MCF 10A (cell line): ENCODE measurements around the gene GPC6. TPM values are rescaled to one million over a fixed set of nuclear protein-coding genes. Genes with fewer than 3 reads are reported as not detected.

ENCODE experiments used
- BruUV-seq: library from RNA; stranded (reverse); fragments of 400-500 nt; replicated peaks from 2 replicates; lab custom pipeline; 2021; lab: Mats Ljungman, UMichigan
- CTCF ChIA-PET: fragments of 300-600 bp; sonication (Branson Sonifier 250); formaldehyde crosslinking; extraction: SDS; loops from one replicate; lab custom pipeline; 2021; ENCODE audit warnings: antibody characterized with exemption, inconsistent platforms; lab: Yijun Ruan, JAX
- POLR2A ChIA-PET: fragments of 300-600, 350-650 bp; sonication (Branson Sonifier 250); formaldehyde crosslinking; extraction: SDS; loops from one replicate; lab custom pipeline; 2020; ENCODE audit warnings: antibody characterized with exemption, inconsistent platforms; lab: Yijun Ruan, JAX
- DNase-seq: peaks from one replicate; pipeline ENCODE4 v3.0.0-alpha.2; 2018; ENCODE audit not compliant: unreplicated experiment
- H3K27ac Mint-ChIP-seq: one replicate; pipeline ENCODE4 v1.8.0; 2022; ENCODE audit warnings: mild to moderate bottlenecking, low read depth, mixed read lengths; ENCODE audit not compliant: unreplicated experiment
- H3K27me3 Mint-ChIP-seq: one replicate; pipeline ENCODE4 v1.8.0; 2022; ENCODE audit warnings: mixed read lengths; ENCODE audit not compliant: insufficient read depth, unreplicated experiment
- H3K36me3 Mint-ChIP-seq: one replicate; pipeline ENCODE4 v1.8.0; 2022; ENCODE audit warnings: mild to moderate bottlenecking, moderate library complexity, mixed read lengths; ENCODE audit not compliant: insufficient read depth, unreplicated experiment
- H3K4me1 Mint-ChIP-seq: one replicate; pipeline ENCODE4 v1.8.0; 2022; ENCODE audit warnings: mixed read lengths; ENCODE audit not compliant: insufficient read depth, unreplicated experiment
- H3K4me3 Mint-ChIP-seq: one replicate; pipeline ENCODE4 v1.8.0; 2022; ENCODE audit warnings: mild to moderate bottlenecking, moderate library complexity, mixed read lengths; ENCODE audit not compliant: unreplicated experiment
- H3K9me3 Mint-ChIP-seq: one replicate; pipeline ENCODE4 v1.8.0; 2022; ENCODE audit warnings: mixed read lengths; ENCODE audit not compliant: unreplicated experiment
- CTCF ChIP-seq: fragments of 200-600 bp; IDR thresholded peaks from one replicate; pipeline ENCODE4 v1.8.0; 2022; ENCODE audit warnings: antibody characterized with exemption, mild to moderate bottlenecking; ENCODE audit not compliant: unreplicated experiment
- intact Hi-C: fragments of 100-400 bp; cut with micrococcal nuclease; formaldehyde crosslinking; loops from 2 replicates; pipeline ENCODE4 v1.14.1; 2022
- total RNA-seq: library from RNA; stranded (reverse); gene quantifications from 2 replicates; pipeline ENCODE4 v1.2.3, GENCODE V29; 2022

The GPC6 gene
- total RNA-seq, 1 experiment from 2014 or later = 8.4 TPM

GRCh38 chr13:94414141-94414540 is 1187.5 kb downstream of the GPC6 start:
- Mint-ChIP-seq H3K27me3 (no peaks in the 10 kb centered on the region), H3K4me1 (no peaks in the 10 kb centered on the region), H3K27ac (no peak overlapping the region), H3K36me3 (no peaks in the 10 kb centered on the region), H3K9me3 (no peaks in the 10 kb centered on the region), H3K4me3 (no peak overlapping the region)
- no peak for TF ChIP-seq CTCF
- intact Hi-C loops = no loop called here
- no peak for DNase-seq
- ChIA-PET CTCF (interaction anchor here (1.1 kb wide), 1 partner anchor 204 kb away, joined by 6 read pairs; no protein-coding TSS in a partner anchor), POLR2A (no interaction called here)
- BruUV-seq = no TSS peak

GRCh38 chr13:94414708-94415107 is 1188.1 kb downstream of the GPC6 start:
- TF ChIP-seq CTCF = no peak
- Mint-ChIP-seq H3K27ac (no peak overlapping the region), H3K4me3 (no peak overlapping the region), H3K36me3 (no peaks in the 10 kb centered on the region), H3K27me3 (no peaks in the 10 kb centered on the region), H3K4me1 (no peaks in the 10 kb centered on the region), H3K9me3 (no peaks in the 10 kb centered on the region)
- BruUV-seq = no TSS peak
- DNase-seq = no peak
- intact Hi-C loops = no loop called here
- POLR2A ChIA-PET = no interaction called here
- CTCF ChIA-PET = interaction anchor here (0.6 to 1.1 kb wide), 2 partner anchors 203 to 1964 kb away, joined by 3 to 6 read pairs; no protein-coding TSS in a partner anchor

- H3K36me3 Mint-ChIP-seq = no peaks in the 10 kb centered on the region
- H3K27me3 Mint-ChIP-seq = no peaks in the 10 kb centered on the region
- ChIA-PET CTCF (interaction anchor here (0.6 to 1.2 kb wide), 5 partner anchors 184 to 1480 kb away, joined by 3 to 6 read pairs (median 4); no protein-coding TSS in a partner anchor), POLR2A (no interaction called here)
- no peaks in the 10 kb centered on the region for H3K9me3 Mint-ChIP-seq
- H3K4me1 Mint-ChIP-seq = no peaks in the 10 kb centered on the region
- H3K27ac Mint-ChIP-seq = no peak overlapping the region
- intact Hi-C loops = no loop called here
- no TSS peak for BruUV-seq
- TF ChIP-seq CTCF = no peak
- no peak for DNase-seq
- H3K4me3 Mint-ChIP-seq = no peak overlapping the region
Measured at GRCh38 chr13:94415500-94416237, 1189.1 kb downstream of the GPC6 start.

- H3K9me3 Mint-ChIP-seq = no peaks in the 10 kb centered on the region
- intact Hi-C loops = no loop called here
- peak; percentile 50 for TF ChIP-seq CTCF
- ChIA-PET CTCF (interaction anchor here (0.6 to 1.4 kb wide), 5 partner anchors 20 to 1481 kb away, joined by 3 to 5 read pairs (median 3); no protein-coding TSS in a partner anchor), POLR2A (no interaction called here)
- peak; percentile 70 for DNase-seq
- no TSS peak for BruUV-seq
- H3K27ac Mint-ChIP-seq = no peak overlapping the region
- no peak overlapping the region for H3K4me3 Mint-ChIP-seq
- H3K36me3 Mint-ChIP-seq = no peaks in the 10 kb centered on the region
- no peaks in the 10 kb centered on the region for H3K4me1 Mint-ChIP-seq
- H3K27me3 Mint-ChIP-seq = no peaks in the 10 kb centered on the region
Measured at GRCh38 chr13:94416454-94417080, 1190.0 kb downstream of the GPC6 start.
